Activated effector memory CD4-positive, alpha-beta T cell treated with Interleukin-2 at 50 U/mL for 16 hours (primary cell): ENCODE data around the gene KRTAP9-6.
"Not testable (repeated sequence)": the region's sequence is repeated elsewhere in the genome, so short reads cannot be mapped to it uniquely, and the experiment has no call there.

Experiments
- DNase-seq: peaks from one replicate; pipeline ENCODE4 v3.0.0-alpha.2; 2020

KRTAP9-6 gene, protein sequence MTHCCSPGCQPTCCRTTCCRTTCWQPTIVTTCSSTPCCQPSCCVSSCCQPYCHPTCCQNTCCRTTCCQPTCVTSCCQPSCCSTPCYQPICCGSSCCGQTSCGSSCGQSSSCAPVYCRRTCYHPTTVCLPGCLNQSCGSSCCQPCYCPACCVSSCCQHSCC

GRCh38 chr17:41265078-41265477 lies at the start of gene KRTAP9-6:
TSS of gene KRTAP9-6 (plus strand) at chr17:41265378. CDS start at chr17:41265378, 0 bp downstream.
- no peak for DNase-seq

GRCh38 chr17:41215681-41216080 lies 49.5 kb upstream of the KRTAP9-6 start:
- no peak for DNase-seq

GRCh38 chr17:41223821-41224220 lies 41.4 kb upstream of the KRTAP9-6 start:
- DNase-seq = no peak

- no peak for DNase-seq
These were observed 39.1 kb upstream of the KRTAP9-6 start for GRCh38 chr17:41226051-41226450.

- DNase-seq = not testable (repeated sequence)
These were observed 38.5 kb upstream of the KRTAP9-6 start, which contains the start of gene KRTAP9-2 for GRCh38 chr17:41226598-41227095. TSS of gene KRTAP9-2 (plus strand) at chr17:41226648. CDS start at chr17:41226655, 7 bp downstream.

- DNase-seq = no peak
These were observed 35.1 kb upstream of the KRTAP9-6 start for GRCh38 chr17:41230094-41230493.

DNA sequence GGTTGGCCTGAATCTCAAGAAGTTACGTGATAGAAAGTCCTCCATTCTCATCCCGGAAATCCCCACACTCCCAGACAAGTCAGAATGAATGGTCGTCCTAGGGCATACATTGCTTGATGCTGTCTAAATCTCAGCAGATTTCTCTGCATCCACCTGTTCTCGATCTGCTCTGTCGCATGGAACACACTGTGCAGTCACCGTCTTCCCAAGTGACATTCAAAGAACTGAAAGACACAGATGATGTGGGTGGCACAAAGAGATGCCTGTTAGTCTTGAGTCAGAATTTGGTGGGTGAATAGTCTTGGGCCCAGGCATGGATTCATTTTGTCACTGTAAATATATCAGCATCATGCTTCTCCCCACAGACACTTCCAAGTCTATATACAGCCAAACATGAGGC lies 33.4 kb upstream of the KRTAP9-6 start:
- no peak for DNase-seq

DNA sequence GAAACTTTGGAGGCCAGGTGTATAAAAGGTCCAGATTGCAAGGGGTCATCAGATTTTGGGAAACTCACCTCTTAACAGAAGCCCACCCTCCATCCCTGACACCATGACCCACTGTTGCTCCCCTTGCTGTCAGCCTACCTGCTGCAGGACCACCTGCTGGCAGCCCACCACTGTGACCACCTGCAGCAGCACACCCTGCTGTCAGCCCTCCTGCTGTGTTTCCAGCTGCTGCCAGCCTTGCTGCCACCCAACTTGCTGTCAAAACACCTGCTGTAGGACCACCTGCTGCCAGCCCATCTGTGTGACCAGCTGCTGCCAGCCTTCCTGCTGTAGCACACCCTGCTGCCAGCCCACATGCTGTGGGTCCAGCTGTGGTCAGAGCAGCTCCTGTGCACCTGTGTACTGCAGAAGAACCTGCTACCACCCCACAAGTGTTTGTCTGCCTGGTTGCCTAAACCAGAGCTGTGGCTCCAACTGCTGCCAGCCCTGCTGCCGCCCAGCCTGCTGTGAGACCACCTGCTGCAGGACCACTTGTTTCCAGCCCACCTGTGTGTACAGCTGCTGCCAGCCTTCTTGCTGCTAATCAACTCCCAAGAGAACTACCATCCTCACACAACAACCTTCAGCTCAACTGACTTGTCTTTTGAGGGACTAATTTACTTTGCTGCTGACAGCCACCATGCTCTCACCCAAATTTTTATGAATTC lies 32.6 kb upstream of the KRTAP9-6 start, which contains the start of gene KRTAP9-3:
KRTAP9-3 (plus strand) TSS at position 51 of the 707 bp plus-strand sequence; CDS start at position 104, 53 bp downstream.
- DNase-seq = not testable (repeated sequence)

- DNase-seq = not testable (repeated sequence)
These were observed 28.1 kb upstream of the KRTAP9-6 start for GRCh38 chr17:41237116-41237515.

DNA sequence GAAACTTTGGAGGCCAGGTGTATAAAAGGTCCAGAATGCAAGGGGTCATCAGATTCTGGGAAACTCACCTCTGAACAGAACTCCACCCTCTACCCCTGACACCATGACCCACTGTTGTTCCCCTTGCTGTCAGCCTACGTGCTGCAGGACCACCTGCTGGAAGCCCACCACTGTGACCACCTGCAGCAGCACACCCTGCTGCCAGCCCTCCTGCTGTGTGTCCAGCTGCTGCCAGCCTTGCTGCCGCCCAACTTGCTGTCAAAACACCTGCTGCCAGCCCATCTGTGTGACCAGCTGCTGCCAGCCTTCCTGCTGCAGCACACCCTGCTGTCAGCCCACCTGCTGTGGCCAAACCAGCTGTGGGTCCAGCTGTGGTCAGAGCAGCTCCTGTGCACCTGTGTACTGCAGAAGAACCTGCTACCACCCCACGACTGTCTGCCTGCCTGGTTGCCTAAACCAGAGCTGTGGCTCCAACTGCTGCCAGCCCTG lies 27.2 kb upstream of the KRTAP9-6 start, which contains the start of gene KRTAP9-8:
KRTAP9-8 (plus strand) TSS at position 51 of the 489 bp plus-strand sequence; CDS start at position 104, 53 bp downstream.
- DNase-seq = not testable (repeated sequence)

DNA sequence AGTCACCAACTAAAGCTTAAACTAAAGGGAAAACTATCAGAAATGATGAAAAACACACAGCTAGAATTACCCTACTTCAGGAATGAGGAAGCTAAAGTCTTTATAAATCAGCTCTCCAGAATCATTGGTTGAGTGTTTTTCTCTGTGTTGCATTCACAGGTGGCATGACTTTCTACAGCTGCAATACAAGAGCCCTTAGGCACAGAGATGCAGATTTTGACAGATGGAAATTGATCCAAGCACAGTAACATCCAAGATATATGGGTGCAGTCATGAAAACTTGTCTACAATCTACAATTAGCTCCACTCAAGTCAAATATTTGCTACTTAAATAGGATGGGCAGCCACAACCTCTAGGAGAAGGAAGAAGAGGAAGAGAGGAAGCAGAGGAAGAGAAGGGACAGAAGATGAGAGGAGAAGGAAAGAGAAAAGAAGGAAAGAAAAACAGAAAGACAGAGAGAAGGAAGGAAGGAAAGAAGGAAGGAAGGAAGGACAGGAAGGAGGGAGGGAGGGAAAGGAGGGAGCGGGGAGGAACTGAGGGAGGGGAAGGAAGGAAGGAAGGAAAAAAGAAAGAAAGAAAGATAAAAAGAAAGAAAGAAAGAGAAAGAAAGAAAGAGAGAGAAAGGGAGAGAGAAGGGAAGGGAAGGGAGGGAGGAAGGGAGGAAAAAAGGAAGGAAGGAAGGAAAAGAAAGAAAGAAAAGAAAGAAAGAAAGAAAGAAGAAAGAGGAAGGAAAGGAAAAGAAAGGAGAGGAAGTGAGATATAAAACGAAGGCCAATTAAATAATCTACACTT lies 18.0 kb upstream of the KRTAP9-6 start:
- DNase-seq = not testable (repeated sequence)

GRCh38 chr17:41249637-41250240 lies 15.4 kb upstream of the KRTAP9-6 start, which contains the start of gene KRTAP9-4:
TSS of gene KRTAP9-4 (plus strand) at chr17:41249687. CDS start at chr17:41249721, 34 bp downstream.
- DNase-seq = not testable (repeated sequence)

DNA sequence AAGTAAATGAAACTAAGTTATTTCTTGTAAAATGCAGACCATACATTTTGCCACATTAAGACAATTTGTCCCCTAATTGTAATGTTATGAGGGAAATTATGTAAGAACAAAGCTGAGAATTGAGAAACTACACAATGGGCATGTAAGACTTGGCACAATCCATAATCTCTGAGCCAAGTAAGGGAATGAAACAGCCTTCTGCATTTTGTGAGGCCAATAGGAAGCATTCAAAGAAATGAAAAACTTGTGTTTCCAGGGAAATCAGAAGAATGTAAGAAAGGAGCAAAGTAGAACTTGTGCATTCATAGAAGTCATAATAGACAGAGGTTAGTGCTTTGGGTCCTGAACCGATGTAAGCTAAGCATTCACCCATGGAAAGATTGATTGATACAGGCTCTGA lies 13.9 kb upstream of the KRTAP9-6 start:
- no peak for DNase-seq

DNA sequence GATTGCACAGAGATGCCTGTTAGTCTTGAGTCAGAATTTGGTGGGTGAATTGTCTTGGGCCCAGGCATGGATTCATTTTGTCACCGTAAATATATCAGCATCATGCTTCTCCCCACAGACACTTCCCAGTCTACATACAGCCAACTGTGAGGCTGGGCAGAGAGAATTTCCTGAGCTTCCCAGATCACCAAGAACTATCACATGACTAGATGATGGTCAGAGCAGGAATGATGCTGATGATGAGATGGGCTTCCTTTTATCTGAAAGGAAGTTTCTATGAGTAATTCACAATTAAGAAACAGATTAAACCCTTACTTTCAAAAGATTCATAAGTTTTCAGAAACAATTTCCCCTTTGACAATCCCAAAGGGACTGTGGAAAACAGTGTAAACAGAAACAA lies 10.3 kb upstream of the KRTAP9-6 start:
- DNase-seq = no peak

DNA sequence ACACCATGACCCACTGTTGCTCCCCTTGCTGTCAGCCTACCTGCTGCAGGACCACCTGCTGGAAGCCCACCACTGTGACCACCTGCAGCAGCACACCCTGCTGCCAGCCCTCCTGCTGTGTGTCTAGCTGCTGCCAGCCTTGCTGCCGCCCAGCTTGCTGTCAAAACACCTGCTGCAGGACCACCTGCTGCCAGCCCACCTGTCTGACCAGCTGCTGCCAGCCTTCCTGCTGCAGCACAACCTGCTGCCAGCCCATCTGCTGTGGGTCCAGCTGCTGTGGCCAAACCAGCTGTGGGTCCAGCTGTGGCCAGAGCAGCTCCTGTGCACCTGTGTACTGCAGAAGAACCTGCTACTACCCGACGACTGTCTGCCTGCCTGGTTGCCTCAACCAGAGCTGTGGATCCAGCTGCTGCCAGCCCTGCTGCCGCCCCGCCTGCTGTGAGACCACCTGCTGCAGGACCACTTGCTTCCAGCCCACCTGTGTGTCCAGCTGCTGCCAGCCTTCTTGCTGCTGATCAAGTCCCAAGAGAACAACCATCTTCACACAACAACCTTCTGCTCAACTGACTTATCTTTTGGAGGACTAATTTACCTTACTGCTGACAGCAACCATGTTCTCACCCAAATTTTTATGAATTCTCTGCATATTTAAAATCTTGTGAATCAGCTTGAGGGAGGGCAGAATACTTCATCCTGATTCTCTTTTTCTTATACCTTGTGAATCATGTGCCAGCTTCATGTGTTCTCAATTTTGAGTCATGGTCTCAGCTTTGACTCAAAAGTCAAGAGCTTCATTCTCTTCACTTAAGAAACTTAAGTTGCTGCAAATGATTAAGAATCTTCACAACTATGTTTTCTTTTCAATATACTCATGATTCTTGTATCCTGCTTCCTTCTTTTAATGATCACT lies 9.5 kb upstream of the KRTAP9-6 start, which contains the start of gene KRTAP9-9:
KRTAP9-9 (plus strand) TSS at position 4 of the 910 bp plus-strand sequence.
- DNase-seq = not testable (repeated sequence)

- no peak for DNase-seq
These were observed 8.9 kb upstream of the KRTAP9-6 start for GRCh38 chr17:41256291-41256685.

- DNase-seq = no peak
These were observed 6.8 kb upstream of the KRTAP9-6 start for GRCh38 chr17:41258406-41258805.

DNA sequence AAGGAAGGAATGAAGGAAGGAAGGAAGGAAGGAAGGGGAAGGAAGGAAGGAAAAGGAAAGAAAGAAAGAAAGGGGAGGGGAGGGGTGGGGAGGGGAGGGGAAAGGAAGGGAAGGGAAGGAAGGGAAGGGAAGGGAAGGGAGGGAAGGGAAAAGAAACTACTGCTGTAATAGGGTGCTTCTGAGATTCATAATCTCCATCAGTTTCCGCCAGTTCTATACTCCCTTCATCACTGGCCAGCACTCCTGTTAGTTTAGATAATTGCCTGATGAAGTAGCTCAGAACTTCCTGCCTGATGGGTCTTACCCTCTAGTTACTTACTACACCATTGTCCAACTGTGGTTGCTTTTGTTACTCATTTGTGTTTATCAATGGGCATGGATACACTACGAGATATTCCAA lies 2.0 kb upstream of the KRTAP9-6 start:
- DNase-seq = no peak

DNA sequence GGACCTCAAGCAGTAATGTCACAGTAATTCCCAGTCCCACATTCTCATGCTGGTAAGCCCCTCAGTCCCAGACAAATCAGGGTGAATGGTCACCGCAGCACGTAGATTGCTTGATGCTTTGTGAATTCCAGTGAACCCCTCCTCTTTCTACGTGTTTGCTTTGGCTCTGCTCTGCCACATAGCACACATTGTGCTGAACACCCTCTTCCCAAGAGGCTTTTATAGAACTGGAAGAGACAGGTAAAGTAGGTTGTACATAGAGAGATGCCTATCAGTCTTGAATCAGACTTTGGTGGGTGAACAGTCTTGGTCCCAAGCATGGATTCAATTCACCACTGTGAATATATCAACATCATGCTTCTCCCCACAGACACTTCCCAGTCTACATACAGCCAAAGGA lies 579 bp upstream of the KRTAP9-6 start:
- no peak for DNase-seq

- DNase-seq = no peak
These were observed 2.5 kb downstream of the KRTAP9-6 start for GRCh38 chr17:41267711-41268110.

DNA sequence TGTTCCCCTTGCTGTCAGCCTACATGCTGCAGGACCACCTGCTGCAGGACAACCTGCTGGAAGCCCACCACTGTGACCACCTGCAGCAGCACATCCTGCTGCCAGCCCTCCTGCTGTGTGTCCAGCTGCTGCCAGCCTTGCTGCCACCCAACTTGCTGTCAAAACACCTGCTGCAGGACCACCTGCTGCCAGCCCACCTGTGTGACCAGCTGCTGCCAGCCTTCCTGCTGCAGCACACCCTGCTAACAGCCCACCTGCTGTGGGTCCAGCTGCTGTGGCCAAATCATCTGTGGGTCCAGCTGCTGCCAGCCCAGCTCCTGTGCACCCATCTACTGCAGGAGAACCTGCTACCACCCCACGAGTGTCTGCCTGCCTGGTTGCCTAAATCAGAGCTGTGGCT lies 6.1 kb downstream of the KRTAP9-6 start:
- DNase-seq = not testable (repeated sequence)
